ENCODE results near the gene ZNF860. TPM values are rescaled to one million over a fixed set of nuclear protein-coding genes. Genes with fewer than 3 reads are reported as not detected.

ZNF860 gene
- total RNA-seq, 2 experiments from 2014 or later: not detected

DNA sequence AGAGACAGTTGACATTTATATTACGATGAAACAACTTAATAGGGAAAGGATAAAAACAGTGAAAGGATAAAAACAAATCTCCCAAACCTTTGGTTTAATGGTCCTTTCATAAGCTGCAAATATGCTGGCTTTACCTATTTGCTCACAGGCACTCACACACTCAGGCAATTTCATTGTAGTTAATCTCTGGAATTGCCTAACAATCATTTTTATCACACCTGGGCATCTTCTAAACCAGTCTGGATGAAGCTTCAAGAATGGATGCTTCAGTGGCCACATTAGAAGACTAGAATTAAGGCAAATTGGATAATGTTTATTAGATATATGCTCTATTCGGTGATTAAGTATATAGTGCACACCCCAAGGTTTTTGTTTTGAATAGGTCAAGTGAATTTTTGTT lies 14.0 kb upstream of the ZNF860 start:
- no peaks in the 10 kb centered on the region for H3K36me3 Mint-ChIP-seq (ENCODE audit: low read depth)
- no peak for ATAC-seq
- peaks cover 2% of the 10 kb centered on the region for H3K27me3 Mint-ChIP-seq (ENCODE audit: low read depth)
- DNase-seq: no peak
- H3K4me3 Mint-ChIP-seq: no peak overlapping the region
- ChIA-PET CTCF (interaction anchor here (0.6 kb wide), 1 partner anchor 267 kb away, joined by 3 read pairs; no protein-coding TSS in a partner anchor), POLR2A (no interaction called here)
- no peaks in the 10 kb centered on the region for H3K9me3 Mint-ChIP-seq (ENCODE audit: insufficient read depth)
- peaks cover 4% of the 10 kb centered on the region for H3K4me1 Mint-ChIP-seq (ENCODE audit: low read depth)
- no peak overlapping the region for H3K27ac Mint-ChIP-seq

DNA sequence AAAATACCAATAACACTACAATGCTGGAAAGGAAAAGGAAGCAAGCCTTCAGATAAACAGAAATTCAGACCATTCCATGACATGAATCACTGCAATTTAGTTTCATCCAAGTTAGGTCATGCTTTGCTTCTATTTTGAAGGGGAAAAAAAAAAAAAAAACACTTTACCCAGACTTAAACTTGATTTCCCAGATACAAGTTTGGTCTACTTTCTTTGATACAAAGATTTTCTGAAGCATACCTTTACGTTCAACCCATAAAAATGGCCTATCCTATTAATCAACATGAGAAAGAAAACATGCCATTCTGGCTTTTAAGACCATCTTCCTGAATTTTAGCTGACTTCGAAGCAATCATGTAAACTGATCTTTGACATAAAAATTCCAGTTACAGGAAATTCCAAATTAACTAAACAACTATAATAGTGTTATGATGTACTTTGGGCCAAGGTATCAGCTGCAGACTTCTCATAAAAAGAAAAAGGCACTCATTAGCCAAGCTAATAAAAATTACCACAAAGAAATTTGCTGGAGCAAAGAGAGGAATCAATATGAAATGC lies 13.1 kb upstream of the ZNF860 start:
- H3K4me1 Mint-ChIP-seq (ENCODE audit: low read depth): no peaks in the 10 kb centered on the region
- H3K4me3 Mint-ChIP-seq: no peak overlapping the region
- H3K9me3 Mint-ChIP-seq (ENCODE audit: insufficient read depth): no peaks in the 10 kb centered on the region
- H3K27me3 Mint-ChIP-seq (ENCODE audit: low read depth): peaks cover 2% of the 10 kb centered on the region
- ATAC-seq (no peak), DNase-seq (no peak)
- H3K36me3 Mint-ChIP-seq (ENCODE audit: low read depth): no peaks in the 10 kb centered on the region
- no peak overlapping the region for H3K27ac Mint-ChIP-seq
- POLR2A ChIA-PET: no interaction called here
- CTCF ChIA-PET: no interaction called here

DNA sequence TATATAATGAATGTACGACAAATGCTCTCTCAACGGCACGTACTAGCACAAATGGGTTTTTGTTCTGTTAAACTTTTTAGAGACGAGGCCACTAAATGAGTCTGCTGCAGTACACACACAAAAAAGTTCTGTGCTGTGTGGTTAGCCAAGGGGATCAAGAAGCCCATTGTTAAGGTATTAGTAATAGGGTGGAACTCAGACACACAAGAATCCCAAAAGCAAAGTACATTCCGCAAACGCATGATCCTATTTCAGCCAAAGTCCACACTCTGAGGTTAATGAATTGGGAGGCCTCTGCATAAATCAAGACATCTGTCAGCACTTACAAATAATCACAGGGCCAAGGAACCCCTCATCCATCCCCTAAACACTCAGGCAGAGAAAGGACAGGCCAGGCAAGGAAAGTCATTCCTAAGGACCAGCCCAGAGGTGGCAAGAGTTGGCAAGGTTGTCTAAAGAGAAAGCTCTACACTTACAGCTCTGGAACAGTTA lies 12.6 kb upstream of the ZNF860 start:
- ChIA-PET POLR2A (no interaction called here), CTCF (no interaction called here)
- H3K9me3 Mint-ChIP-seq (ENCODE audit: insufficient read depth): no peaks in the 10 kb centered on the region
- ATAC-seq: no peak
- no peak for DNase-seq
- no peaks in the 10 kb centered on the region for H3K36me3 Mint-ChIP-seq (ENCODE audit: low read depth)
- H3K27me3 Mint-ChIP-seq (ENCODE audit: low read depth): peaks cover 2% of the 10 kb centered on the region
- no peak overlapping the region for H3K27ac Mint-ChIP-seq
- no peaks in the 10 kb centered on the region for H3K4me1 Mint-ChIP-seq (ENCODE audit: low read depth)
- H3K4me3 Mint-ChIP-seq: no peak overlapping the region

DNA sequence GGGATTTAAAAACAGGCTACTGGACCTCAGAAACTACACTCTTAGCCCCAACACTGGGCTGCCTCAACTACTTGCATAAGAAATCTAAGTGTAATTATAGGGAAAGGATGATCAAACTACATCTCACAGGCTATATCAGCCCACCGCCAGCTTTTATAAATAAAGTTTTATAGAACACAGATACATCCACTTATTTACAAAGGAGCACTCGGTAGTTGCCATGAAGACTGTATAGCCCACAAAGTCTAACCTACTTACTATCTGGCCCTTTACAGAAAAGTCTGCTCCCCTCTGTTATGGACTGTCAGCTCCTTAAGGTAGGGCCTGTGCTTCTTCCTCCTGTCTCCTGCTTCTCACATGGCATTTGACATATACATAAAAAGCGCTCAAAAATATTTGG lies 9.9 kb upstream of the ZNF860 start:
- no peak for ATAC-seq
- POLR2A ChIA-PET: no interaction called here
- CTCF ChIA-PET: no interaction called here
- no peak for DNase-seq
- Mint-ChIP-seq H3K36me3 (ENCODE audit: low read depth) (no peaks in the 10 kb centered on the region), H3K4me3 (no peak overlapping the region), H3K9me3 (ENCODE audit: insufficient read depth) (no peaks in the 10 kb centered on the region), H3K4me1 (ENCODE audit: low read depth) (no peaks in the 10 kb centered on the region), H3K27me3 (ENCODE audit: low read depth) (peaks cover 10% of the 10 kb centered on the region), H3K27ac (no peak overlapping the region)

DNA sequence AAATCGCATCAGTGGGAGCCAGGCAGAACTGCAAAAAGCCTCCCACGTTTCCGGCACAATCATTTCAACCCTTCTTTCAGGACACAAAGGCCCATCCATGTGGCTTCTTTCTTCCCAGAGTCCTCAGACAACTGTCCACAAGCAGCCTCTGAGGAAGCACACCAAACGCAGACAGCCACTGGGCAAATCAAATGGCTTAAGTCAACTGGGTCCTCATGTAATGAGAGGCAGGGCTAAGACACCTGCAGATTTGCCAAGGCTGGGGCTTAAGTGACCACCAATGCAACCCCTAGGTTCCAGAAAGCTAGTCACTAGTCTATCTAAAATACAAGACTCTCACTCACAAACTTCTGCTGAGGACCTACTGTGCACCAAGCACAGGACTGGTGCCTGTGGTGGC lies 8.5 kb upstream of the ZNF860 start:
- Mint-ChIP-seq H3K36me3 (ENCODE audit: low read depth) (no peaks in the 10 kb centered on the region), H3K4me3 (no peak overlapping the region), H3K4me1 (ENCODE audit: low read depth) (no peaks in the 10 kb centered on the region), H3K27ac (no peak overlapping the region), H3K9me3 (ENCODE audit: insufficient read depth) (no peaks in the 10 kb centered on the region), H3K27me3 (ENCODE audit: low read depth) (peaks cover 23% of the 10 kb centered on the region)
- CTCF ChIA-PET: no interaction called here
- DNase-seq (no peak), ATAC-seq (no peak)
- POLR2A ChIA-PET: no interaction called here

DNA sequence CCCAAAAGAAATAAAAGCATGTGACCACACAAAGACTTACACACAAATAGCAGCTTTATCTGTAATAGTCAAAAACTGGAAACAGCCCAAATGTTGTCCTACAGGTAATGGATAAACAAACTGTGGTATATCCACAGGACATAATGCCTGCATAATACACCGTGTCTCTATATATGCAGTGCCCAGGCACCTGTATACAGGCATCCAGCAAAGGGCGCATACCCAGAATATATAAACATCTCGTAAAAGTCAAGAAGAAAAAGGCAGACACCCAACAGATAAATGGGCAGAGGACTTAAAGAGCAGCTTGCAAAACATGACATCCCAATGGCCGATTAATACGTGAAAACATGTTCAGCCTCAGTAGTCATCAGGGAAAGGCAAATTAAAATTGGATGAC lies 7.7 kb upstream of the ZNF860 start:
- ATAC-seq: no peak
- Mint-ChIP-seq H3K36me3 (ENCODE audit: low read depth) (no peaks in the 10 kb centered on the region), H3K27me3 (ENCODE audit: low read depth) (peaks cover 28% of the 10 kb centered on the region), H3K27ac (no peak overlapping the region), H3K4me1 (ENCODE audit: low read depth) (no peaks in the 10 kb centered on the region), H3K4me3 (no peak overlapping the region), H3K9me3 (ENCODE audit: insufficient read depth) (no peaks in the 10 kb centered on the region)
- POLR2A ChIA-PET: no interaction called here
- no peak for DNase-seq
- CTCF ChIA-PET: no interaction called here

DNA sequence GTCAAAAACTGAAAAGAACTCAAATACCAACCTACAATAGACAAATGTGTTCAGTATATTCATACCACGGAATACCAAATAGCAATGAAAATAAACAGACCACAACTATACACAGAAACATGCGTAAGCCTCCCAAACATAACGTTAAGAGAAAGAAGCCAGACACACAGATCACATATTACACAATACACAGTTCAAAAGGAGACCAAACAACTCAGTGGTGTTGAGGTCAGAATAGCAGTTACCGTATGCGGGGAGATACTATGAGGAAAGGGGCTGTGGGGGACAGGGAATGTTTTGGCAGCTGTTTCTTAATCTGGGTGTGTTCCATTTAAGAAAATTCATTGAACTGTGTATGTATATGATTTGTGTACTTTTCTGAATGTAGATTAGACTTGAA lies 7.1 kb upstream of the ZNF860 start:
- no peak overlapping the region for H3K4me3 Mint-ChIP-seq
- peaks cover 34% of the 10 kb centered on the region for H3K27me3 Mint-ChIP-seq (ENCODE audit: low read depth)
- H3K36me3 Mint-ChIP-seq (ENCODE audit: low read depth): no peaks in the 10 kb centered on the region
- H3K4me1 Mint-ChIP-seq (ENCODE audit: low read depth): peaks cover 3% of the 10 kb centered on the region
- DNase-seq (no peak), ATAC-seq (no peak)
- POLR2A ChIA-PET: no interaction called here
- CTCF ChIA-PET: no interaction called here
- H3K27ac Mint-ChIP-seq: no peak overlapping the region
- H3K9me3 Mint-ChIP-seq (ENCODE audit: insufficient read depth): no peaks in the 10 kb centered on the region

DNA sequence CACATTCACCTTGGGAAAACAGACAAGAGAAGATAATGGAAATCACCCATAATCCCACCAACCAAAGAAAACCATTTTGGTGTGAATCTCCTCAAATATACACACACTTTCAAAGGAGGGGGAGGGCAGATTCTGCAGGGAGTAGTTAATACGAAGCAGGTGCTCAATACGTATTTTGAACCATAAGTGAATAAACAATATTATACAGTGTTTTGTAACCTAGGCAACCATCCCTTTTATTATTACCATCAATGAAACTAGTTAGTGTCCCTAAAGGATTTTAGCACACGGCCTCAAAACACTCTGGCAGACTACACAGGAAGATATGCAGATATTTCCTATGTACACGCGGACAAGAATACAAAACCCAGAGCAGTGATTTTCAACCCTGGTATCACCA lies 6.6 kb upstream of the ZNF860 start:
- ATAC-seq (no peak), DNase-seq (no peak)
- no peaks in the 10 kb centered on the region for H3K9me3 Mint-ChIP-seq (ENCODE audit: insufficient read depth)
- CTCF ChIA-PET: no interaction called here
- no peak overlapping the region for H3K27ac Mint-ChIP-seq
- H3K4me3 Mint-ChIP-seq: no peak overlapping the region
- peaks cover 6% of the 10 kb centered on the region for H3K4me1 Mint-ChIP-seq (ENCODE audit: low read depth)
- POLR2A ChIA-PET: no interaction called here
- peaks cover 37% of the 10 kb centered on the region for H3K27me3 Mint-ChIP-seq (ENCODE audit: low read depth)
- no peaks in the 10 kb centered on the region for H3K36me3 Mint-ChIP-seq (ENCODE audit: low read depth)

DNA sequence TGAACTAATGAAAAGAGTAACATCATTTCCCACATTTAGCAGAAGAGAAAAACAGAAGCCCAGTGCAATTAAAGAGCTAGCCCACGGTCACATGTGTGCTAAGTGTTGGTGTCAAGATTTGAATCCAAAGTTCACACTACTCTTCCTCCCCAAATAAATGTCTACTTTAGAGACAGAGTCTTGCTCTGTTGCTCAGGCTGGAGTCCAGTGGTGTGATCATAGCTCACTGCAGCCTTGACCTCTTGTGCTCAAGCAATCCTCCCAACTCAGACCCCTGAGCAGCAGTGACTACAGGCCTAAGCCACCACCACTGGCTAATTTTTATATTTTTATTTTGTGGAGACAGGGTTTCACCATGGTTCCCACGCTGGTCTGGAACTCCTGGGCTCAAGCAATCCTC lies 5.2 kb upstream of the ZNF860 start:
- Mint-ChIP-seq H3K4me1 (ENCODE audit: low read depth) (peaks cover 11% of the 10 kb centered on the region), H3K27ac (no peak overlapping the region), H3K4me3 (no peak overlapping the region), H3K36me3 (ENCODE audit: low read depth) (no peaks in the 10 kb centered on the region), H3K9me3 (ENCODE audit: insufficient read depth) (no peaks in the 10 kb centered on the region), H3K27me3 (ENCODE audit: low read depth) (peaks cover 44% of the 10 kb centered on the region)
- no peak for DNase-seq
- ChIA-PET CTCF (interaction anchor here (1.1 kb wide), 1 partner anchor 168 kb away, joined by 3 read pairs; no protein-coding TSS in a partner anchor), POLR2A (no interaction called here)
- no peak for ATAC-seq

DNA sequence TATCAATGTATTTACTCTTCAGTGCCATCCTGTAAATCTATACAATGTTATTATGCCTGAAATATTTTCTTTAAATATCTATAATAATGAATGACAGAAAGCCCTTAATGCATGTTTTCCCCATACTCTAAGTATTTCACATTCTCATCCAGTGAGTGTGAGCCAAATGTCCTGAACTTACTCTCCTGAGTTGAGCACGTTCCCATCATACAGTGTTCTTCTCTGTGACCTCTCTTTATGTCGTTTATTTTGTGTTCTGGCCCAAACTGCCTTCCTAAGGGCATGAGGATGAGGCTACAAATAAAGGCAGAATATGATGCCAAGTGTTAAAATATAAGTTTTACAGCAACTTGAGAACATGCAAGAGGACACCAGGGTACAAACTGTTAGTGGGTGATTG lies 3.8 kb upstream of the ZNF860 start:
- ChIA-PET POLR2A (no interaction called here), CTCF (no interaction called here)
- Mint-ChIP-seq H3K9me3 (ENCODE audit: insufficient read depth) (no peaks in the 10 kb centered on the region), H3K4me1 (ENCODE audit: low read depth) (peaks cover 15% of the 10 kb centered on the region), H3K36me3 (ENCODE audit: low read depth) (no peaks in the 10 kb centered on the region), H3K27me3 (ENCODE audit: low read depth) (peaks cover 56% of the 10 kb centered on the region), H3K4me3 (no peak overlapping the region), H3K27ac (no peak overlapping the region)
- no peak for ATAC-seq
- DNase-seq: no peak

DNA sequence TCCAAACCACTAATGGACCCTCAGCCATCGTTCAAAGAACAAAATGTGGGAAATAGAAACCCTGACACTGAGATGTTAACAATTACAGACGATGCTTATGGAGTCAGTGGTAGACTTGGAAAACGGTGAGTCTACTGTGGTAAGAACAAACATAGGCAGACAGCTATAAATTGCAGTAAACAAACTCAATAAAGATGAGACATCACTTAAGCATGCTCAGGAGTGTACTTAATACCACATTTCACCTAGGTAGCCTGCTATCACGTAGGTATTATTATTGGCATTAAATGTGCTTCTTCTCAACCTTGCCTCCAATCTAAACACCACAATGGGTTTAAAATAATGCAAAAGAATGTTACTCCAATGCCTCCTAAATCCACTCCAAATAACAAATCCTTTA lies 3.0 kb upstream of the ZNF860 start:
- H3K4me1 Mint-ChIP-seq (ENCODE audit: low read depth): peaks cover 15% of the 10 kb centered on the region
- POLR2A ChIA-PET: no interaction called here
- no peak for ATAC-seq
- H3K36me3 Mint-ChIP-seq (ENCODE audit: low read depth): no peaks in the 10 kb centered on the region
- peaks cover 63% of the 10 kb centered on the region for H3K27me3 Mint-ChIP-seq (ENCODE audit: low read depth)
- no peaks in the 10 kb centered on the region for H3K9me3 Mint-ChIP-seq (ENCODE audit: insufficient read depth)
- DNase-seq: no peak
- H3K4me3 Mint-ChIP-seq: no peak overlapping the region
- no peak overlapping the region for H3K27ac Mint-ChIP-seq
- CTCF ChIA-PET: no interaction called here

DNA sequence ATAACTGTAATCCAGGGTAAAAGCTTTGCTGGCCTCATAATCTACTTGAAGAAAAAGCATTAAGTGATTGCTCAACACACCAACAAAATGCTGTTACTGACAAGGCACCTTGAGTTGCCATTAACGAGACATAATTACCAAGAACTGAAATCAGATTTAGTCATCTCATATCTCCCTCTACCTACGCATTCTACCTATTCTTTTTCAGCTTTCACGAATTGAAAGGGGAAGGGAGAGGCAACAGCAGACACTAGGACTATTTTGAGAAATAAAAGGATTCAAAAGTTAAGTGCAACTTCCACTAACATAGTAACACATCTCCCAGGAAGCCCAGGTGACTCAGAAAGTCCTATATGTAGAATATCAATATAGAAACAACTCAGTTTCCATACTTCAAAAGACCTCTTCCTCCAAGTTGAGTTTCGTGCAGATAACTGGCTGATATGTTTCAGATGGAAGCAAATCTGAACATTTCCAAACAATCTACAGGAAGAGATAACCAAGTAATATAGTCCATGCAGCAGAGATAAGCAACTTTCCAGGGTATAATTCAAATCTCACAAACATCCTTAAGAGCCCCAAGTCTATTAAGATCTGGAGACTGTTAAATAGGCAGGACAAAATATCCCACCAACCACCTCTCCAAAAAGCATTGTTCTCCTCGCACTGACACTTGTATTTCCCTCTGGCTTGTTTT lies 2.4 kb upstream of the ZNF860 start:
- H3K4me3 Mint-ChIP-seq: no peak overlapping the region
- POLR2A ChIA-PET: no interaction called here
- CTCF ChIA-PET: no interaction called here
- no peak overlapping the region for H3K27ac Mint-ChIP-seq
- H3K9me3 Mint-ChIP-seq (ENCODE audit: insufficient read depth): no peaks in the 10 kb centered on the region
- ATAC-seq (no peak), DNase-seq (no peak)
- peaks cover 63% of the 10 kb centered on the region for H3K27me3 Mint-ChIP-seq (ENCODE audit: low read depth)
- no peaks in the 10 kb centered on the region for H3K36me3 Mint-ChIP-seq (ENCODE audit: low read depth)
- peaks cover 15% of the 10 kb centered on the region for H3K4me1 Mint-ChIP-seq (ENCODE audit: low read depth)

Measured in activated CD8-positive, alpha-beta T cell treated with anti-CD3 and anti-CD28 coated beads, Interleukin-2, amount 10 ng/mL, durations not matched to agents 7 days and 5 days (primary cell).